NCI-H460 (cell line): ENCODE data around the gene CDO1. TPM values are rescaled to one million over a fixed set of nuclear protein-coding genes. Genes with fewer than 3 reads are reported as not detected.

Source experiments
- DNase-seq: peaks from one replicate; pipeline ENCODE4 v3.0.0-alpha.2; 2016; ENCODE audit warnings: low read depth; ENCODE audit errors: extremely low read depth
- small RNA-seq, 2 experiments: library from RNA; depleted of rRNA; stranded (forward); fragments of <200 nt; gene quantifications; one replicate each; pipeline ENCODE3, GENCODE V24; 2014
- total RNA-seq: library from RNA; depleted of rRNA; stranded (reverse); fragments of >200 nt; shearing (Covaris generic); gene quantifications from 2 replicates; pipeline ENCODE4 v1.2.3, GENCODE V29; 2014; rRNA removed

The CDO1 gene
- total RNA-seq, 1 experiment from 2014 or later: not detected

DNA sequence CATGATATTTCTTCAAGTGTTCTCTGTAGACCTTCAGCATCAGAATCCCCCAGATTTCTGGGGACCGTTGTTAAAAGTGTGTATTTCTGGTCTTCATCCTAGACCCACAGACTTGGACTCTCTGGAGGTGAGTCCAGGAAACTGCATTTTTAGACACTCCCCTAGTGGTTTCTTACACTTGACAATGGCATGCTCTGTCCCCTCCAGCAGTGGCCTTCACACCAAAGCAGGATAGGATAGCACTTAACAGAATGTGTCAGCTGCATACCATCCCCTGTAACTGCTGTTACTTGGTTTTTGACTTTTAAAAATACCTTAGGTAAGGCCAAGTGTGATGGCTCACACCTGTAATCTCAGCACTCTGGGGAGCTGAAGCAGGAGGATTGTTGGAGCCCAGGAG lies 20.8 kb downstream of the CDO1 start:
- no peak for DNase-seq

DNA sequence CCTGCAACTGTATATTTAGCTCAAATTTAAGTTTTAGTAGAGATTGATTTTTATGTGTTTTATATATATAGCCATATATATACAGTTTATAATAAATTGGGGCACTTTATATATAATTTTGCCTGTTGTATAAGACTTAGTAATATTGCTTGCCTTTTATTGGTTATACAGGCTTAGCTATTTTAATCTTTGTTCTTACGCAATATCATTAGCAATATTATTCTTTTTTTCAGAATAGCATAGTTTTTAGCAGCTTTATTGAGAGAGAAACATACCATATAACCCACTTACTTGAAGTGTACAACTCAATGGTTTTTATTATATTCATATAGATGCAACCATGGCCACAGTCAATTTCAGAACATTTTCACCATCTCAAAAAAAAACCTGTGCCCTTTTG lies 28.0 kb downstream of the CDO1 start:
- no peak for DNase-seq

DNA sequence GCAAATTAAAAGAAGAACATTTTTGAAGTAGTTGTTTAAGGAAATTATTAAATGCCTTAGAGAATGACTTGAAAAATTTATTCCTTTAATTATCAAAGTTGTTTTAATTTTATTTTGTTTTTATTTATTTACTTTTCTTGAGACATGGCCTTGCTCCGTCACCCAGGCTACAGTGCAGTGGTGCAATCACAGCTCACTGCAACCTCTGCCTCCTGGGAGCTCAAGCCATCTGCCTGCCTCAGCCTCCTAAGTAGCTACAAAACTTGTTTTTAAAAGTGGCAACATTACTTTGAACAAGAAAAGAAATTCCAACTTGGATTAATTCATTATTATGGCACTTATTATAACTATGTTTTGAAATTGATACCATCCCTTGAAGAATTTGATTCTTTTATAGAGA lies 29.0 kb downstream of the CDO1 start:
- no peak for DNase-seq

DNA sequence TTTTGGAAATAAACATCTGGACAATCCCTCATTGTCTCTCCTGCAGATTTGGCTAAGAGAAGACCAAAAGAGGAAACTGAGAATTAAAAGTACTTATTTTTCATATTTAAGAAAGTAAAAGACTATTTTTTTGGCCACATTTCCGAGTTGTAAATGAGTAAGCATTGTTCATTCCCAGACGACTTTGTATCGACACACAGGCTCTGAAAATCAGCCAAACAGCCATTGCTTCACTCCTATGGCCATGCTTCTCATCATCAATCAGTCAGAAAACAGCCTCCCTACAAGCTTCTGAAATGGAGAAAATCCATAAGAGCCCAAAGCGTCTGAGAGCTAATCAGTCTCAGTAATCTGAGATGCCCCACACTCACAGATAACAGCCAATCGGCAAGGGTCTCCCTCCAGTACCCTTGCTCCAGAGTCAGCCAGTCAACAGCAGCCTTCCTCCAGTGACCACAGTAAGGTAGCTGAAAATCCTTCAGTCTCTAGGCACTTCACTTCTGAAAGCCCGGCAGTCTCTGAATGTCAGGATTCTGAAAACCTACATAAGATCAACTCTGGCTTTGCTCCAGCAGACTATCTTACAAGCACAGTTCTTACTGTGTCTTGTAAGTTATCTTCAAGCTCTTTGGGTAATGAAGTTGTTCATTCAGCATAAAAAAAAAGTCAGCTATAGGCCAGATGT lies 30.9 kb downstream of the CDO1 start:
- DNase-seq: no peak

DNA sequence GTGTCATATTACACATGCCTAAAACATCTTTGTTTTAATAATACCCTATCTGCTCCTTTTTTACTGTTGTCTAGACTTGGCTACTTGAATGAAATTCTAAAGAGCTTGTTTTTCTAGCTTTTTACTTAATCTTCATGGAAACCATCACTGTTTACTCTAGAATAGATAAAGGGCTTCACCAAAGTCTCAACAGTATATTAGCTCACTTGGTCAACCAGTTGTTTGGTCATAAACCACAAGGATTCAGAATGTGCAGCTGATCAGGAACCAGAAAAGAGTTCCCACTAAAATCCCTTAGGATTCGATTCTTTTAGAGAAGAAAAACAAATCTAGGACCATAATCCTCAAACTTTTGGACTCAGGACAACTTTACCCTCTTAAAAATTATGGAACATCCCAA lies 38.0 kb downstream of the CDO1 start:
- no peak for DNase-seq

DNA sequence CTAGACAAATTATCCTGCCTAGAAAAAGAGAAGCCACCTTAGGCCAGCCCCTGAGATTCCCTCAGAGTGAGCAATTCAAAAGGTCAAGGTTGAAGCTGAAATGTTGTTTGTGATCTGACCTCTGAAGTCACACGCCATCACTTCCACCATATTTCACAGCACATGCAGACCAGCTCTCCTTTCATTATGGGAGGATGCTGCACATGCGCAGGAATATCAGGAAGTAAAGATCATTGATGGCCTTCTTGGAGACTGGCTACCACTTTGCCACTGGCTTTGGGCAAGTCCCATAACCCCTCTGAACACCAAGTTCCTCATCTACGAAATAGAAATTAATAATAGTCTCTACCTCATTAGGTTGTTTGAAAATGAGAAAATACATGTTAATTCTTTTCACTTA lies 39.5 kb downstream of the CDO1 start:
- DNase-seq: no peak

DNA sequence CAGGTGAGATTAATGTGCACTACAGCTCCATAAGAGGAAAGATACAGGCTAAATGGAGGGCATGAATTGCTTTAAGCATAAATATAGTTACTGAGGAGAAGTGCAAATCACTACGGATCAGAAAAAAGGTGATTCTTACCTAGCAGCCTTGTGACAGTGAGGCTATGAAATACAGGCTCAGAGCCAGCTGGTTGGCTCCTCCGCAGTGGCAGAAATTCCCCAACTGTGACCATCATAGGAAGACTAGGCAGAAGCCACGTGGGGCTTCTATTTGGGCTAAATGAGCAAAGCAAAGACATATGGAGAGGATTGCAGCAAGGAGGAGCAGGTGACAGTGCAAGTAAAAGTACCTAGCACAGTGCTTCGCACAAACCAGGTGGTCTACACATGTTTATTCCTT lies 40.5 kb downstream of the CDO1 start:
- DNase-seq: no peak

DNA sequence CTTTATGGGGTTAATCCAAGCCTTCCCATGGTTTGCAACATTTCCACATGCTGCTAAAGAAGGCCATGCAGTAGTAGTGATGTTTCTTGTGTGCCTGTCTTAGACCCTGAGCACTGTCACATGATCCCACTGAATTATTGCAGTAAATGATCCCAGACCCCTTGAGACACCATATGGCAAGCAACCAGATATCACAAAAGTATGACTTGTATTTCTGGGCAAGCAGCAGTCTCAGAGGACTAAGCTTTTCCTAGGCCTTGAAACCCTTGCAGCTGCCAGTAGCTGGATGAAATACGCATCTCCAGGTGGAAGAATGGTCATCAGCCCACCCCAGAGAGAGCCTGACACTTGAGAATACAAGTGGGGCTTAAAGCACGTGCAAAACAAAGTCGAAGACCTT lies 41.8 kb downstream of the CDO1 start:
- DNase-seq: no peak

DNA sequence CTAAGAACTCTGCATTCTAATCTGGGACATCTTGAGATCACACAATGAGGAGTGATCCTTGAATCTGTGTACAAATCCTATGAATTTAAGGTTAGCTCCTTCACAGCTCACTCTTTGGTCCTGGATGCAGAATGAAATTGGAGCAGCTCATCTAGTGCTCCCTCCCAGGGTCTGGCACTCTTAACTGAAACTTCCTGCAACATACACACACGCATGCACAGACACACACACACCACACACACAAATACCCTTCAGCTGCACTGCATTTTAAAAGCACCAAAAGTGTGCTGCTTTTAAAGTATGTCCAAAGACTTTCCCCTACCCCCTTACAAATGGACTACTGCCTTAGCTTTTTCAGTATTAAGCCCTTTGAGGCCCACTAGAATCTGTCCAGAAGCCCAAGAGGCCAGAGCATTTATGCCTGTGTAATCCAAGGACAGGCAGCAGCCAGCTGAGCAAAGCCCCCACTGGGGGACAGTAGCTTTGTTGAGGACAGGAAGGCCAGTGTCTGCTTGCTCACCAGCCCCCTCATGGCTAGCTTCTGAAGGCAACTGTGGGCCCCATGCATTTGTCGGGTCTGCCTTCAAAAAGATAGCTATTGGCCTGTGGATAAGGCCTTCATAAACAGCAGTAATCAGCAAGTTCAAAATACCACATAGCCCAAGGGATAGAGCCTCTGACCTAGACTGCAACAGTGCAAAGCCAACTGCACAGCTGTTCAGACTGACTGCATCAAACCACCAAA lies 43.6 kb downstream of the CDO1 start:
- no peak for DNase-seq

DNA sequence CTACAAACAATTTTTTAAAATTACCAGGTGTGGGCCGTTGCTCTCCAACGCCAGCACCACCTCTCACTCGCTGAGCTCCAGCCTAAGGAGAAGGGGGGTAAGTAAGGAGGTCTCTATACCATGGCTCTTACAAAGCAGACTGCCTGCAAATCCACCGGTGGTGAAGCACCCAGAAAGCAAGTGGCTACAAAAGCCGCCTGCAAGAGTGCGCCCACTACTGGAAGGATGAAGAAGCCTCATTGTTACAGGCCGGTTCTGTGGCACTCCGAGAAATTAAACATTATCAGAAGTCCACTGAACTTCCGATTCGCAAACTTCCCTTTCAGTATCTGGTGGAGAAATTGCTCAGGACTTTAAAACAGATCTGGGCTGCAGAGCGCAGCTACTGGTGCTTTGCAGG lies 46.0 kb downstream of the CDO1 start:
- peak; percentile 3 for DNase-seq

DNA sequence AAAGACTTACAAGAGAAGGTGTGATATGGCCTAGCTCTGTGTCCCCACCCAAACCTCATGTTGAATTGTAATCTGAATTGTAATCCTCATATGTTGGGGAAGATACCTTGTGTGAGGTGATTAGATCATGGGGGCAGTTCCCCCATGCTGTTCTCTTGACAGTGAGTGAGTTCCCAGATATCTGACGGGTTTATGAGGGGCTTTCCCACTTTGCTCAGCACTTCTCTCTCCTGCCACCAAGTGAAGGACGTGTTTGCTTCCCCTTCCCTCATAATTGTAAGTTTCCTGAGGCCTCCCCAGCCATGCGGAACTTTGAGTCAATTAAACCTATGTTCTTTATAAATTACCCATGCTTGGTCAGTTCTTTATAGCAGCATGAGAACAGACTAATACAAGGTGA lies 49.0 kb downstream of the CDO1 start:
- no peak for DNase-seq

DNA sequence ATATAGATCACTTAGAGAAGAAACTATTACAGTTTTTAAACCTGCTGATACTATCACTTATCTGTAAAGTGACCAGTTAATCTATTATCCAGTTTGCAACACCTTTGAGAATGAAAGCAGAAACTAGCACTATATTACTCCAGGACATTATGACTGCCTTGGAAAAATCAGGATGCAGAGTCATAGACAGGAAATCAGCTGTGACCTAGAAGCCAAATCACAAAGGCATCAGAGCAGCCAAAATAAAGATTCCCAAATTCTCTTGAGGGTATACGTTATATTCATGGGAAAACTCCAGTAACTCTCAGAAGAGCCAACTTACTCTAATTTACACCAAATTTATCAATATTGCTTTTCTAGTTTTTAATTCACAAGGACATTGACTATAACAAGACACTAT lies 49.9 kb downstream of the CDO1 start:
- DNase-seq: no peak

DNA sequence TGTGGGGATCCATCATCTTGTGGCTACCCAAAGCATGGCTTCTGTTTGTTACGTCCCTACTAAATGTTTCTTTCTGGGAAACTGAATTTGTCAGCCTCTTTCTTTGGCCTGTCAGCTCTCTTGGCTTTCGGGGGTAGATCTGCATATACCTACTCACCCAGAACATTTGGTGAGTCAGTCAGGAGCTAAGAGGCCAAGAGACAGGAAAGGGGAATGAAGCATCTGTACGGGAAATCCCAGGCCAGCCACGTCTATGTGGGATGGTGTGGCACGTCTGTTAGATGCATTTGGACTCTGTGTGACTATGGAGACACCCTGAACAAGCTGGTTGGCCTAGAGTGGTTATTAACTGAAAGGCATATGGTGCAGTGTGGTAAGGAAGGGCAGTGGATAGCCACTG lies 58.1 kb downstream of the CDO1 start:
- no peak for DNase-seq

DNA sequence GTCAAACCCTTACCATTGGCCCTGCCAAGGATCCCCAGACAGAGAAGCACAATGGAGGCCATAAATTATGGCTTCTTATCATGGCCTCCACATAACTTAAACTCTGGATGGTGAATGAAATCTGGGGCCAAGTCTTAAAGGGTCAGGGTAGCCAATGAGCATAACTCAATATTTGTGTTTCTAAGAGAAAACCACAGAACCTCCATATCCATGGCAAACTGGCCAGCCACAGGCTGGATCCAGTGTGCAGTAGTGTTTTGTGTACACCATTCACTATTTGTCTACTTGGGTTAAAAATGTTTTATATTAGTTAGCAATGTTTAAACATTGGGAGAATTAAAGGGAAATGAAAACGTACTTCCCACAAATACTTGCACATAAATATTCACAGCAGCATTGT lies 60.8 kb downstream of the CDO1 start:
- DNase-seq: no peak

Small RNA genes lying within 50 kb of the gene (small RNA-seq; reads per million reads assigned to genes)
- 0.25 to 0.47 reads per million in 2 experiments for gene RNU2-49P

Other genes with a start within 250 kb of the CDO1 start
- gene TICAM2, start 214.2 kb downstream of the CDO1 start, total RNA-seq: not detected in 2 replicates
- gene TMED7, start 190.6 kb downstream of the CDO1 start, total RNA-seq: 85.6 and 89.4 TPM in 2 replicates
- 59.8 and 82.9 TPM in 2 replicates for gene ATG12, start 24.9 kb upstream of the CDO1 start, total RNA-seq
- 73.3 and 90.9 TPM in 2 replicates for gene AP3S1, start 25.3 kb upstream of the CDO1 start, total RNA-seq
- 0.64 TPM in 1 of 2 replicates, not detected in the other for gene LVRN, start 145.8 kb upstream of the CDO1 start, total RNA-seq
- not detected in 2 replicates for gene ARL14EPL, start 215.8 kb upstream of the CDO1 start, total RNA-seq